CD4-positive, CD25-positive, alpha-beta regulatory T cell (primary cell): Measurements from ENCODE around the gene PPP2R5D. TPM values are rescaled to one million over a fixed set of nuclear protein-coding genes. Genes with fewer than 3 reads are reported as not detected.
"Not testable (repeated sequence)": the region's sequence is repeated elsewhere in the genome, so short reads cannot be mapped to it uniquely, and the experiment has no call there.

Source experiments
- ATAC-seq, 2 donors: fragments of 150-1000 bp; cut with Tn5 transposase; one replicate each; pipeline ENCODE4 v1.10.0; 2021; ENCODE audit warnings: low read depth in 2 of 2, moderate number of reproducible peaks in 2 of 2, moderate library complexity in 1 of 2
- DNase-seq, 3 donors: peaks; one replicate each; pipeline versions ENCODE4 v3.0.0 to v3.0.0-alpha.2; 2012 to 2022; ENCODE audit warnings: mixed read lengths in 1 of 3
- H3K27ac ChIP-seq: one replicate; pipeline ENCODE4 v1.7.0; 2013; ENCODE audit warnings: mild to moderate bottlenecking, low read length; ENCODE audit not compliant: insufficient read depth, poor library complexity, severe bottlenecking
- H3K27me3 ChIP-seq: one replicate; pipeline ENCODE4 v1.7.0; 2013; ENCODE audit warnings: low read length; ENCODE audit not compliant: control insufficient read depth, insufficient read depth
- H3K36me3 ChIP-seq: one replicate; pipeline ENCODE4 v1.7.0; 2013; ENCODE audit warnings: mild to moderate bottlenecking, low read length, moderate library complexity; ENCODE audit not compliant: control insufficient read depth, insufficient read depth
- H3K4me1 ChIP-seq: 2 replicates; pipeline ENCODE4 v1.7.0; 2013; ENCODE audit warnings: mild to moderate bottlenecking, low read length; ENCODE audit not compliant: insufficient read depth, control insufficient read depth, poor library complexity, severe bottlenecking
- H3K4me3 ChIP-seq: one replicate; pipeline ENCODE4 v1.7.0; 2013; ENCODE audit warnings: low read depth, mild to moderate bottlenecking, low read length, moderate library complexity
- H3K9me3 ChIP-seq, 2 experiments: 1 replicate in 1 of 2; 2 replicates in 1 of 2; pipeline ENCODE4 v1.7.0; 2013; ENCODE audit warnings: low read length in 2 of 2, mild to moderate bottlenecking in 1 of 2, moderate library complexity in 1 of 2; ENCODE audit not compliant: control insufficient read depth in 2 of 2
- H3K27ac Mint-ChIP-seq, 3 donors: one replicate each; pipeline ENCODE4 v1.8.0; 2020 to 2022; ENCODE audit warnings: mild to moderate bottlenecking in 3 of 3, mixed read lengths in 3 of 3, moderate library complexity in 2 of 3
- H3K27me3 Mint-ChIP-seq: one replicate; pipeline ENCODE4 v1.8.0; 2022; ENCODE audit warnings: mild to moderate bottlenecking, mixed read lengths
- H3K36me3 Mint-ChIP-seq: one replicate; pipeline ENCODE4 v1.8.0; 2020; ENCODE audit warnings: mixed read lengths
- H3K4me1 Mint-ChIP-seq, 4 donors: one replicate each; pipeline ENCODE4 v1.8.0; 2020 to 2022; ENCODE audit warnings: mixed read lengths in 4 of 4, mild to moderate bottlenecking in 1 of 4
- H3K4me3 Mint-ChIP-seq, 4 donors: one replicate each; pipeline ENCODE4 v1.8.0; 2020 to 2022; ENCODE audit warnings: mild to moderate bottlenecking in 4 of 4, mixed read lengths in 4 of 4, moderate library complexity in 3 of 4
- H3K9me3 Mint-ChIP-seq, 7 donors: one replicate each; pipeline ENCODE4 v1.8.0; 2020 to 2022; ENCODE audit warnings: mixed read lengths in 7 of 7, mild to moderate bottlenecking in 3 of 7, moderate library complexity in 2 of 7
- polyA plus RNA-seq, 4 donors: library from polyadenylated mRNA; unstranded; fragments of 300-500 nt; fragmentation: Illumina TruSeq; gene quantifications; one replicate each; pipeline ENCODE4 v1.2.3, GENCODE V29; 2021
- total RNA-seq: library from RNA; stranded (reverse); gene quantifications from one replicate; pipeline ENCODE4 v1.2.3, GENCODE V29; 2022

PPP2R5D gene
- total and polyA plus RNA-seq, 5 donors from 2014 or later, result 23.0 to 35.4 (median 26.3) TPM

- H3K9me3 Mint-ChIP-seq, result no peaks in the 10 kb centered on the region
- no peak for ATAC-seq
- H3K4me3 Mint-ChIP-seq, result no peak overlapping the region
- peak overlapping the region in 2 of 3 donors; percentile 45 to 83 for H3K27ac Mint-ChIP-seq
- Histone ChIP-seq H3K27ac (no peak overlapping the region), H3K4me1 (no peaks in the 10 kb centered on the region), H3K27me3 (no peaks in the 10 kb centered on the region), H3K9me3 (no peaks in the 10 kb centered on the region), H3K36me3 (peaks cover 68% of the 10 kb centered on the region), H3K4me3 (no peak overlapping the region)
- peaks cover 5 to 10% (median 8%) of the 10 kb centered on the region in 4 donors for H3K4me1 Mint-ChIP-seq
- no peaks in the 10 kb centered on the region for H3K27me3 Mint-ChIP-seq
- DNase-seq, result no peak
- H3K36me3 Mint-ChIP-seq, result peaks cover 21% of the 10 kb centered on the region
Observed at GRCh38 chr6:42940493-42941045, 43.8 kb upstream of the PPP2R5D start.

- H3K36me3 Mint-ChIP-seq, result peaks cover 22% of the 10 kb centered on the region
- not testable (repeated sequence) for H3K4me1 ChIP-seq, H3K27me3 Mint-ChIP-seq
Observed at GRCh38 chr6:42941356-42941755, 43.0 kb upstream of the PPP2R5D start.

GRCh38 chr6:42942444-42942843, 41.9 kb upstream of the PPP2R5D start:
- Mint-ChIP-seq H3K27ac (peak overlapping the region in 1 of 3 donors; percentile 86), H3K4me3 (no peak overlapping the region), H3K27me3 (no peaks in the 10 kb centered on the region), H3K4me1 (peaks cover 0 to 6% (median 4%) of the 10 kb centered on the region in 4 donors), H3K36me3 (peaks cover 15% of the 10 kb centered on the region), H3K9me3 (no peaks in the 10 kb centered on the region)
- no peak overlapping the region for H3K4me3 ChIP-seq
- no peaks in the 10 kb centered on the region for H3K9me3 ChIP-seq
- ATAC-seq, result no peak
- DNase-seq, result no peak
- peaks cover 52% of the 10 kb centered on the region for H3K36me3 ChIP-seq
- no peaks in the 10 kb centered on the region for H3K4me1 ChIP-seq
- H3K27ac ChIP-seq, result no peak overlapping the region
- no peaks in the 10 kb centered on the region for H3K27me3 ChIP-seq

More at GRCh38 chr6:42941356-42941755, 43.0 kb upstream of the PPP2R5D start:
- H3K9me3 Mint-ChIP-seq, H3K27me3 ChIP-seq, ATAC-seq, H3K4me1 Mint-ChIP-seq, DNase-seq, H3K4me3 Mint-ChIP-seq, H3K9me3 ChIP-seq, H3K27ac ChIP-seq, H3K4me3 ChIP-seq, H3K27ac Mint-ChIP-seq: not testable (repeated sequence)
- H3K36me3 ChIP-seq, result peaks cover 63% of the 10 kb centered on the region

- Mint-ChIP-seq H3K27me3 (no peaks in the 10 kb centered on the region), H3K27ac (peak overlapping the region in 1 of 3 donors; percentile 30), H3K9me3 (no peaks in the 10 kb centered on the region), H3K4me1 (peaks cover 0 to 1% (median 0%) of the 10 kb centered on the region in 4 donors), H3K36me3 (peaks cover 12% of the 10 kb centered on the region), H3K4me3 (no peak overlapping the region)
- H3K36me3 ChIP-seq, result peaks cover 14% of the 10 kb centered on the region
- no peaks in the 10 kb centered on the region for H3K27me3 ChIP-seq
- no peak overlapping the region for H3K27ac ChIP-seq
- H3K9me3 ChIP-seq, result no peaks in the 10 kb centered on the region
- H3K4me1 ChIP-seq, result no peaks in the 10 kb centered on the region
- ATAC-seq, result no peak
- H3K4me3 ChIP-seq, result no peak overlapping the region
- DNase-seq, result no peak
Observed at GRCh38 chr6:42947950-42948349, 36.4 kb upstream of the PPP2R5D start.

- H3K9me3 ChIP-seq, result no peaks in the 10 kb centered on the region
- H3K27me3 ChIP-seq, result no peaks in the 10 kb centered on the region
- H3K4me3 Mint-ChIP-seq, result no peak overlapping the region
- no peaks in the 10 kb centered on the region for H3K27me3 Mint-ChIP-seq
- H3K36me3 ChIP-seq, result no peaks in the 10 kb centered on the region
- H3K4me3 ChIP-seq, result no peak overlapping the region
- peaks cover 9% of the 10 kb centered on the region for H3K36me3 Mint-ChIP-seq
- H3K4me1 Mint-ChIP-seq, result peaks cover 0 to 1% (median 0%) of the 10 kb centered on the region in 4 donors
- no peak overlapping the region for H3K27ac Mint-ChIP-seq
- no peaks in the 10 kb centered on the region for H3K9me3 Mint-ChIP-seq
- H3K4me1 ChIP-seq, result no peaks in the 10 kb centered on the region
- H3K27ac ChIP-seq, result no peak overlapping the region
- ATAC-seq (no peak), DNase-seq (no peak)
Observed at GRCh38 chr6:42952389-42952788, 32.0 kb upstream of the PPP2R5D start.

GRCh38 chr6:42954405-42954804, 30.0 kb upstream of the PPP2R5D start:
- not testable (repeated sequence) for DNase-seq, H3K4me1 Mint-ChIP-seq, H3K36me3 Mint-ChIP-seq, H3K9me3 Mint-ChIP-seq, H3K27ac ChIP-seq, H3K4me3 ChIP-seq, H3K27me3 Mint-ChIP-seq, H3K9me3 ChIP-seq, H3K4me3 Mint-ChIP-seq, H3K4me1 ChIP-seq, ATAC-seq, H3K36me3 ChIP-seq, H3K27me3 ChIP-seq
- H3K27ac Mint-ChIP-seq, result peak overlapping the region in 1 of 3 donors; percentile 71

- H3K4me3 Mint-ChIP-seq, result peak overlapping the region in 1 of 4 donors; percentile 21
- no peaks in the 10 kb centered on the region for H3K9me3 Mint-ChIP-seq
- H3K27ac Mint-ChIP-seq, result no peak overlapping the region
- Histone ChIP-seq H3K9me3 (no peaks in the 10 kb centered on the region), H3K4me1 (peaks cover 14% of the 10 kb centered on the region), H3K36me3 (no peaks in the 10 kb centered on the region), H3K4me3 (no peak overlapping the region), H3K27ac (no peak overlapping the region), H3K27me3 (no peaks in the 10 kb centered on the region)
- DNase-seq (peak in 1 of 3 donors; percentile 20), ATAC-seq (no peak)
- H3K4me1 Mint-ChIP-seq, result peaks cover 0 to 18% (median 9%) of the 10 kb centered on the region in 4 donors
- no peaks in the 10 kb centered on the region for H3K27me3 Mint-ChIP-seq
- H3K36me3 Mint-ChIP-seq, result no peaks in the 10 kb centered on the region
Observed at GRCh38 chr6:42958125-42958524, 26.2 kb upstream of the PPP2R5D start.

- Histone ChIP-seq H3K27me3 (no peaks in the 10 kb centered on the region), H3K36me3 (peaks cover 2% of the 10 kb centered on the region), H3K4me1 (peaks cover 14% of the 10 kb centered on the region), H3K4me3 (no peak overlapping the region), H3K27ac (no peak overlapping the region), H3K9me3 (no peaks in the 10 kb centered on the region)
- Mint-ChIP-seq H3K4me1 (peaks cover 0 to 18% (median 10%) of the 10 kb centered on the region in 4 donors), H3K9me3 (no peaks in the 10 kb centered on the region), H3K4me3 (peak overlapping the region; percentile 14 to 75 (median 68)), H3K27ac (peak overlapping the region in 1 of 3 donors; percentile 65), H3K36me3 (no peaks in the 10 kb centered on the region), H3K27me3 (no peaks in the 10 kb centered on the region)
- ATAC-seq, result no peak
- DNase-seq, result no peak
Observed at GRCh38 chr6:42959917-42960242, 24.5 kb upstream of the PPP2R5D start.
